HUES6 (cell line): ENCODE measurements around the gene AFF3.

ENCODE experiments used
- H3K27ac ChIP-seq: 2 replicates; pipeline ENCODE4 v1.7.0; 2013; ENCODE audit warnings: low read depth, mild to moderate bottlenecking, low read length, inconsistent platforms
- H3K27me3 ChIP-seq: 2 replicates; pipeline ENCODE4 v1.6.1; 2013; ENCODE audit warnings: low read length; ENCODE audit not compliant: control insufficient read depth, insufficient read depth
- H3K36me3 ChIP-seq: 2 replicates; pipeline ENCODE4 v1.6.1; 2013; ENCODE audit warnings: low read length; ENCODE audit not compliant: control insufficient read depth, insufficient read depth
- H3K4me1 ChIP-seq: 2 replicates; pipeline ENCODE4 v1.6.1; 2013; ENCODE audit warnings: low read length; ENCODE audit not compliant: control insufficient read depth, insufficient read depth
- H3K4me3 ChIP-seq: 2 replicates; pipeline ENCODE4 v1.5.1; 2013; ENCODE audit warnings: low read depth, low read length
- H3K9ac ChIP-seq: one replicate; pipeline ENCODE4 v1.6.1; 2013; ENCODE audit warnings: mild to moderate bottlenecking, low read length
- H3K9me3 ChIP-seq: 2 replicates; pipeline ENCODE4 v1.6.1; 2013; ENCODE audit warnings: low read depth, low read length; ENCODE audit not compliant: control insufficient read depth, insufficient read depth

The AFF3 gene

DNA sequence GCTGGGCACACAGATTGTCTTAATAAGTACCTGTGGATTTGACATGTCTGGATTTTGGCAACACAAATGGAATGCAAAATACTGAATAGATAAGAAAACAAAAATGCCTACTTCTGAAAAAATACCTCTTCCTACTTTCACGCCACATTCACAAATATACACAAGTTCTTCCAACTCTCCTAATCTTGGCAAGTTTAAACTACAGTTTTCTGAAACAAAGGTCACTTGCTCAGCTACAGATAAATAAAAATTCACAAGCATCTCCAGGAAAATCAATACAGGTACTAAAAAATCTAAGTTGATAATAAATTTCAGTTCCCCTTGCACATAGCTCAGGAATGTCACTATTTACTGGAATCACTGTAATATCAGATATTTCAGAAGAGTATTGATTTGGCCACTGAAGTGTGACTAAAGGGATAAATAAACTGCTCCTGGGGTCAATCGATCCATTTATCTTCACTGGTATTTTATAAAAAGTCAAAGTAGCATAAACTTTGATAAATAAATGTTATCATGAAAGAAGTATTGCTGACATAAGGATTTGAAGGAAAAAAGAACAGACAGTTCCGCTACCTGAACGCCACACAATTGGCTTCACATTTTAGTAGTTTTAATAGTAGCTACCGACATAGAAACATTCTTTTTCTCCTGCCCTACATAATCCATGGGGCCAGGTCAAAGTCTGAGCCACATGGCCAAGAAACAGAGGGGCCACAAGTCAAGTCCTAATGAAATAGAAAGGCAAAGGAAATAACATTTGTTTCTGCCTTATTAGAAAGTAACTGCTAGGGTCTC lies 243.1 kb downstream of the AFF3 start:
- H3K27me3 ChIP-seq: no peaks in the 10 kb centered on the region

DNA sequence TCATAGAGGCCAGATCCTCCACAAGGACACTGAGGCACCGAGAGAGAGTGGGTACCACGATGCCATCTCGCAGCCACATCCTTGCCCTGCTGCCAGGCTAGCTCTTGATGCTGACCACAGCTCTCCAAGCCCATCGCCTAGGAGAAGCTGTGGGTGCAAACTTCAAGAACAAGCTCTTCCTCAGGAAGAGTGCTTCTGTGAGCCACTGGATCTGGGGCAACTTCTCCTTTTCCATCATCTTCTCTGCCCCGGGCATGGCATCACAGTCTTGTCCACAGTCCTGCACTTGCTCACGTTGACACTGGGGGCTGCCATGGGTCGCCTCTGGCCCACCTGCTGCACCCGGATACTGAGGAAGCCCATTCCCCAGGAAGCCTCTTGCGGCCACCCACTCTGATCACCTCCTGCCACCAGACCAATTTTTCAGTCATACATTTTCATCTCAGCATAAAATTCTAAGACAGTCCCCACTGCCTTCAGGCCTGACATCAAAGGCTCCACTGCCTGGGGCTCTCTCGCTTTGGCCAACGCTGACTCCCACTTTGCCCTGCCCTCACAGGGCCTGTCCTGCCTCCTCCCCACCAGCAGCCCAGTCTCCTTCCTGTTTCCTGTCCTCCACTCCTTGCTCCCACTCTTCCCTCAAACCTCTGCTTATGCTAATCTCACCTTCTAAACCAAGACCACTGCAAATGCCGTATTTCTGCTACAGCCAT lies 243.9 kb downstream of the AFF3 start:
- Histone ChIP-seq H3K36me3 (no peaks in the 10 kb centered on the region), H3K4me3 (no peak overlapping the region), H3K27me3 (no peaks in the 10 kb centered on the region), H3K4me1 (no peaks in the 10 kb centered on the region), H3K9ac (no peak overlapping the region), H3K27ac (no peak overlapping the region), H3K9me3 (no peaks in the 10 kb centered on the region)

More for the DNA sequence above, 243.1 kb downstream of the AFF3 start:
- H3K36me3 ChIP-seq: no peaks in the 10 kb centered on the region
- no peak overlapping the region for H3K9ac ChIP-seq
- no peak overlapping the region for H3K4me3 ChIP-seq
- H3K4me1 ChIP-seq: no peaks in the 10 kb centered on the region
- no peaks in the 10 kb centered on the region for H3K9me3 ChIP-seq
- H3K27ac ChIP-seq: no peak overlapping the region

DNA sequence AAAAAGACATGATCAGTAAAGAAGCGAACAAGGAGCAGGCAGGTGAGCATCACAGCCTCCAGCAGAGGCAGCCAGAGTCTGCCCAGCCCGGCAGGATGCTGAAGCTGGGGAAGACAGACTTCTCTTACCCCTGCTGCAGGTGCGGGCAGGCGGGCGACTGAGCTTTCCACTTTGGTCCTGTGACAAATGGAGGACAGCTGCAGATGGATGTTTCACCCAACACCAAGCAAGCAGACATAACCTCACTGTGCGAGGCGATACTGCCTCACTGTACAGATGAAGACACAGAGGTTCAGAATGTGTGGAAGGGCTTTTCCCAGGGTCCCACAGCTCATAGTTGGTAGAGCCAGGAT lies 251.0 kb downstream of the AFF3 start:
- H3K9me3 ChIP-seq: no peaks in the 10 kb centered on the region
- no peak overlapping the region for H3K4me3 ChIP-seq
- H3K27ac ChIP-seq: no peak overlapping the region
- no peak overlapping the region for H3K9ac ChIP-seq
- no peaks in the 10 kb centered on the region for H3K27me3 ChIP-seq
- peaks cover 9% of the 10 kb centered on the region for H3K4me1 ChIP-seq
- H3K36me3 ChIP-seq: no peaks in the 10 kb centered on the region

DNA sequence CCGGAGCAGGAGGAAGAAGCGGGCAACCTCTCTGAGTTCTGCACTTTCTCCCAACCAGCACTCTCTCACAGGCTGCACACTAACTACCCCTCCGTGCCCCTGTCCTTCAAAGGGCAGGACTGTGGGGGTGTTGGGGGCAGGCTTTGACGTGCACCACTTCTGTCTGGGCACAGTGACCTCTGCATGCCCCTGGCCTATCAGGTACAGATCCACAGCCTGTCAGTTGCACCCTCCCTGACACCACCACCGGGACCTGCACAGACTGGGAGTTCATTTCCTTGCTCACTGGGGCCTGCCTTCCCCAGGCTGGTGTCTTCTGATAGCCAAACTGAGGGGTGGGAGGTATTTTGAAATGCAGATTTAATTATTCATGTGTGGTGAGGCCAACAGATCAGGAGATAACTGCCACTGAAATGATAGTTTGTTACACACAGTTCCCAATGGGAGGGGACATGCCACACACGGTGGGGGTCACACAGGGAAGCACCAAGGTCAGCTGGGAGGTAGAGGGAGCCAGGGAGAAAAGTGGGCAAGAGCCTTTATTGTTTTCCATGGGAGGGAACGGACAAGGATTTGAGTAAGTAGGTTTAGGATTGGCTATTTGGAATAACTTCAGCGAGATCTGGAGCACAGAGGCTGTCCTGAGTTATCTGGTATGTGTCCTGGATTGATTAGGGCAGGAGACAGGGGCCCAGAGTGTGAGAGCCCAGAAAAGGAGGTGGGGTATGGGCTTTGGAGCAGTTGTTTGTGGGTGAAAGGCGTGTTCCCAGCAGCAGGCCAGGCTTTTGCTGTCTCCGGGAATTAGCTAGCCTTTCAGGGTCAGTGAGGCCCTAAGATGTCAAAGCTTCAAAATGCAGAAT lies 251.6 kb downstream of the AFF3 start:
- no peaks in the 10 kb centered on the region for H3K9me3 ChIP-seq
- H3K36me3 ChIP-seq: no peaks in the 10 kb centered on the region
- no peak overlapping the region for H3K27ac ChIP-seq
- peaks cover 9% of the 10 kb centered on the region for H3K4me1 ChIP-seq
- H3K9ac ChIP-seq: no peak overlapping the region
- no peaks in the 10 kb centered on the region for H3K27me3 ChIP-seq
- no peak overlapping the region for H3K4me3 ChIP-seq

DNA sequence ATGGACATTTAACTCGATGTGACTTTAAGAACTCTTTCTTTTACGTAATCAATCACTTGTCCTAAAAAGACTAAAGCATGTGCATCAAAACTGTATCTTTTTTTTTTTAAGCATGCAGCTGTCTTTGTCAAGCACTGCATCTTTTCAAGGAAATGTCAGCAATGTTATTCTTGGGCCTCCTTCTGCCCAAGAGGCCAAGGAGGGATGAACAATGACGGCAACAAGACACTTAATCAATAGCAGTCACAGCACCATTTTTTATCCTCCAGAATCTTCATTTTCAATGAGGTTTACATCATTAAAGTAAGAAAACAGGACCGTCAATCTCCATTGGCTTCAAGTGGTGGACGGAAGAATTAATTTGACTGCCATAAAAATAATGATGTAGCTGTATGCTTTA lies 253.8 kb downstream of the AFF3 start:
- H3K4me1 ChIP-seq: peaks cover 9% of the 10 kb centered on the region
- H3K36me3 ChIP-seq: no peaks in the 10 kb centered on the region
- no peaks in the 10 kb centered on the region for H3K27me3 ChIP-seq
- no peak overlapping the region for H3K4me3 ChIP-seq
- no peaks in the 10 kb centered on the region for H3K9me3 ChIP-seq
- no peak overlapping the region for H3K9ac ChIP-seq
- no peak overlapping the region for H3K27ac ChIP-seq

DNA sequence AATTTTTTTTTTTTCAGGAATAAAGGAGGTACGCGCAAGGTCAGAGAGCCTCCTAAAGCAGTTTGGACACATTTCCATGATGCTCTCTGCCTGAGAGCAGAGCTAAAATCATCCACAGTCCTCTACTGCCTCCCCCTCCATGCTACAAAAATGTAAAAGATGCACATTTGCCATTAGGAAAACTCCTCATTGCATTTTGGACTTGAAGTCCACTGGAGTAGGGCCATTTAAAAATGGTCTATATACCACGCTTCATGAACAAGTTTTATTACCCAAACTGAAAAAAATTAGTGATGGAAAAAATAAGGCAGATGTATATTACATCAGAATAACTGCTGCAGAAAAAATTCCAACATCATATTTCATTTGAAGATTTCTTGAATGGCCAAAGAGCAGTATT lies 256.0 kb downstream of the AFF3 start:
- Histone ChIP-seq H3K27ac (no peak overlapping the region), H3K27me3 (no peaks in the 10 kb centered on the region), H3K9ac (no peak overlapping the region), H3K36me3 (no peaks in the 10 kb centered on the region), H3K4me1 (peaks cover 18% of the 10 kb centered on the region), H3K4me3 (no peak overlapping the region), H3K9me3 (no peaks in the 10 kb centered on the region)

DNA sequence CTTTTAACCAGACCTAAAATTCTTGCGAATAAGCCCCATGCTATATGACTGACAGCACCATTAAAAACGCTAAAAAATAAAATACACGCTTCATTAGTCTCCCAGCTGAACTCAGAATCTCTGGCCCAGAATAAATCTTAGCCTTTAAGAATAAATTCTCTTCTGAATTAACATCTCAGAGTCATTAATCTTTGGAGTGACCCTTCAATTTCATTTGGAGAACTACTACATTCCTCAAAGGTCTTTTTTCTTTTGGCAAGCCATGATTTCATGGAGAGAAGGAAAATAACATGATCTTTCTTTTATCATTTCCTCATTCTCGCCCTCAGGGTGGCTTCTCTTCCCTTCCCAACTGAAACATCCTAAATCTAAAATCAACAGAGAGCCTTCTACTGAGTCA lies 259.0 kb downstream of the AFF3 start:
- H3K4me1 ChIP-seq: peaks cover 9% of the 10 kb centered on the region; the same call in 1 of the 2 replicates
- no peak overlapping the region for H3K4me3 ChIP-seq
- no peaks in the 10 kb centered on the region for H3K9me3 ChIP-seq
- H3K36me3 ChIP-seq: no peaks in the 10 kb centered on the region
- no peak overlapping the region for H3K27ac ChIP-seq
- no peak overlapping the region for H3K9ac ChIP-seq
- no peaks in the 10 kb centered on the region for H3K27me3 ChIP-seq

DNA sequence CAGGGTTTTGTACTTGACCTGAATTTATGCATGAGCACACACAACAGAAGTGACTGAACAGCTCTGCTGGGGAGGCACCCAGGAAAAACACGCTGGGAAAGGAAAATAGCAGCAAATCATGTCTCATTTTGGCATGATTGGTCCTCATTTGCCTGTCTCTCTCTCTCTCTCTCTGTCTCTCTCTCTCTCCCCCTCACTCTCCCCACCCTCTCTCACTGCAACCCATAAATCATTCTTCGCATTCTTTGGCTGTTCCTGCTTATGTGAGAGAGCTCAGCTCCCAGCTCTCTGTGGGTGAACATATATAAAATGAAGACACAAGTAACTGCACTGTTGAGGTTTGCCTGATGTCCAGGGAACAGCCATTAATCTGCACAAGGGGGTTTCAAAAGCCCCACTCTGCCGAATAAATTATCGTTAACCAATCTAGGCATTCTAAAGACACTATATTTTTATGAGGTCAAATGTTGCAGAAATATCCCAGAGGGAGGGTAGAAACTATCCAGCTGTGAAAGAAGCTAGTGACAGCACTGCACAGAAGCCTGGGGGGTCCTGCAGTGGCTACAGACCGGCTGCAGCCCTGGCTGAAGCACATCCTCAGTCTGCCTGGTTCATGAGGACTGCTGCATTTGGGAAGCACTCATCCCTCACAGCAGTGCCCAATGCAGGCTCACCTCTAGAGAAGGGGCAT lies 260.3 kb downstream of the AFF3 start:
- H3K4me3 ChIP-seq: no peak overlapping the region
- H3K4me1 ChIP-seq: peaks cover 9% of the 10 kb centered on the region; the same call in 1 of the 2 replicates
- no peaks in the 10 kb centered on the region for H3K36me3 ChIP-seq
- no peak overlapping the region for H3K27ac ChIP-seq
- no peak overlapping the region for H3K9ac ChIP-seq
- H3K27me3 ChIP-seq: no peaks in the 10 kb centered on the region
- H3K9me3 ChIP-seq: no peaks in the 10 kb centered on the region

DNA sequence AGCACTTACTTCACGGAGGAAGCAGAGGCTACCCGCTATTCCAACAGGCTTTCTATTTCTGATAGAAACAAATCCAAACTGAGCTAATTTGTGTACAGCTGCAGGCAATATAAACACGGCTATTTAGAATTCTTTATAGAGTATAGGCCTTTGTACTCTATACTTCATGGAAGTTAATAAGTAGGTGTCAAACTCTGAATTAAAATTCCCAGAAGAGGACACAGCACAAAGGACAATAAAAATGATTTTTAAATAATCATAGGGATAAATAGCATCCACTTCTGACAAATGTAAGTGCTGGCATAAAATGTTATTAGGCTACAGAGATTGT lies 261.5 kb downstream of the AFF3 start:
- H3K27ac ChIP-seq: no peak overlapping the region
- peaks cover 9% of the 10 kb centered on the region; the same call in 1 of the 2 replicates for H3K4me1 ChIP-seq
- no peaks in the 10 kb centered on the region for H3K36me3 ChIP-seq
- no peak overlapping the region for H3K4me3 ChIP-seq
- H3K9ac ChIP-seq: no peak overlapping the region
- H3K27me3 ChIP-seq: no peaks in the 10 kb centered on the region
- H3K9me3 ChIP-seq: no peaks in the 10 kb centered on the region

DNA sequence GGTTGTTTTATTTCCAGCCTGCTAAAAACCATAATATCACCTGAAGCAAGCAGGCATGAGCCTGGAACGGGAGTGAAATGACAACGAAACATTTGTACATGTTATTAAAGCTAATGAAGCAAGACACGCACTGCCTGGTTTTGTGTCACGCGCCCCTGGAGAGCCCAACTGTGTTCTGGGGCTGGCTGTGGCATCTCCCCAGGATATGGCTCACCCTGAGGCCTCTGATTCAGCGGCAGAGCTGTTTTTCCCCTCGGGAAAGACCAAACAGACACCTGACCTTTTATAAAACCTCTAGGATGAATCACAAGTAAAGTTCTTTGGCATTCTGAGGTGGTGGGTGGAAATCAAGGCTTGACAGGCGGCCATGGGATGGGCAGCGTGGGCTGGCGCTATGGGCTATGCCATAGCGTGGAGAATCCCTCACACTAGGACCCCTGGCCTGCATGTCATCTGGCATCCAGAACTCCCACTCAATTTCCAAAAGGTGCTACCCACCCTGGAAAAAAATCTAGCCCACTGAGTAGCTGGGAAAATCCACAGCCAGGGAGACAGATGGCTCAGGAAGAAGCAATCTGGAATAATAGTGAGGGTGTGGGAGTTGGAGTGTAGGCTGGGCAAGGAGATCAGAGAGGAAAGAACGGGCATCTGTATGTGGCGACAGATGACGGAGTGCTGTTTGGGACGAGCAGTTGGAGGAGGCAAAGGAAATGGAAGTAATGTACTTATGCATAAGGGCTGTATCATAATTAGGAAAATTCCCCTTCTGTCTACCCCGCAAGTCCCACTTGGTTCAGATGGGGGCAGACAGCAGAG lies 262.0 kb downstream of the AFF3 start:
- H3K27ac ChIP-seq: no peak overlapping the region
- H3K9ac ChIP-seq: no peak overlapping the region
- H3K4me1 ChIP-seq: peaks cover 9% of the 10 kb centered on the region; the same call in 1 of the 2 replicates
- no peaks in the 10 kb centered on the region for H3K27me3 ChIP-seq
- H3K9me3 ChIP-seq: no peaks in the 10 kb centered on the region
- no peak overlapping the region for H3K4me3 ChIP-seq
- H3K36me3 ChIP-seq: no peaks in the 10 kb centered on the region
